HEK293 (cell line): ENCODE measurements around the gene NOL9.

ENCODE experiments used
- CTCF ChIP-seq: fragments of 450-650 bp; formaldehyde crosslinking; IDR thresholded peaks from 2 replicates; pipeline ENCODE4 v1.5.1; 2016; ENCODE audit warnings: missing biosample characterization, missing genetic modification characterization
- HOXA7 ChIP-seq: sonication (generic); formaldehyde crosslinking; IDR thresholded peaks from 2 replicates; pipeline ENCODE4 v1.8.1; 2022; ENCODE audit warnings: missing genetic modification reagents, borderline replicate concordance
- YY1 ChIP-seq: fragments of 450-650 bp; formaldehyde crosslinking; IDR thresholded peaks from 2 replicates; pipeline ENCODE4 v1.5.1; 2018; ENCODE audit warnings: missing biosample characterization, missing genetic modification characterization
- ZBTB11 ChIP-seq: fragments of 450-650 bp; formaldehyde crosslinking; conservative IDR thresholded peaks from 2 replicates; pipeline ENCODE4 v1.5.1; 2016; ENCODE audit warnings: low read depth, missing biosample characterization, missing genetic modification characterization
- ZNF10 ChIP-seq: fragments of 450-650 bp; formaldehyde crosslinking; IDR thresholded peaks from 2 replicates; pipeline ENCODE4 v1.5.1; 2017; ENCODE audit warnings: missing biosample characterization, missing genetic modification characterization
- ZNF112 ChIP-seq: fragments of 450-650 bp; formaldehyde crosslinking; IDR thresholded peaks from 2 replicates; pipeline ENCODE4 v1.5.0; 2017; ENCODE audit warnings: missing biosample characterization, missing genetic modification characterization
- ZNF155 ChIP-seq: fragments of 450-650 bp; formaldehyde crosslinking; IDR thresholded peaks from 2 replicates; pipeline ENCODE4 v1.5.1; 2016; ENCODE audit warnings: missing biosample characterization, missing genetic modification characterization
- ZNF214 ChIP-seq: fragments of 450-650 bp; formaldehyde crosslinking; IDR thresholded peaks from 2 replicates; pipeline ENCODE4 v1.5.1; 2017; ENCODE audit warnings: missing biosample characterization, mild to moderate bottlenecking, missing genetic modification characterization, borderline replicate concordance
- ZNF488 ChIP-seq: fragments of 450-650 bp; formaldehyde crosslinking; IDR thresholded peaks from 2 replicates; pipeline ENCODE4 v1.5.1; 2016; ENCODE audit warnings: missing biosample characterization, missing genetic modification characterization
- ZNF623 ChIP-seq: fragments of 450-650 bp; formaldehyde crosslinking; IDR thresholded peaks from 2 replicates; pipeline ENCODE4 v1.5.1; 2016; ENCODE audit warnings: missing biosample characterization, missing genetic modification characterization
- TF ChIP-seq, protein P1 (sequence below): fragments of 450-650 bp; formaldehyde crosslinking; IDR thresholded peaks from 2 replicates; pipeline ENCODE4 v1.5.1; 2016; ENCODE audit warnings: missing biosample characterization, missing genetic modification characterization, low read depth
- TF ChIP-seq, protein P2 (sequence below): fragments of 450-650 bp; formaldehyde crosslinking; IDR thresholded peaks from 2 replicates; pipeline ENCODE4 v1.5.1; 2016; ENCODE audit warnings: missing biosample characterization, missing genetic modification characterization

DNA sequence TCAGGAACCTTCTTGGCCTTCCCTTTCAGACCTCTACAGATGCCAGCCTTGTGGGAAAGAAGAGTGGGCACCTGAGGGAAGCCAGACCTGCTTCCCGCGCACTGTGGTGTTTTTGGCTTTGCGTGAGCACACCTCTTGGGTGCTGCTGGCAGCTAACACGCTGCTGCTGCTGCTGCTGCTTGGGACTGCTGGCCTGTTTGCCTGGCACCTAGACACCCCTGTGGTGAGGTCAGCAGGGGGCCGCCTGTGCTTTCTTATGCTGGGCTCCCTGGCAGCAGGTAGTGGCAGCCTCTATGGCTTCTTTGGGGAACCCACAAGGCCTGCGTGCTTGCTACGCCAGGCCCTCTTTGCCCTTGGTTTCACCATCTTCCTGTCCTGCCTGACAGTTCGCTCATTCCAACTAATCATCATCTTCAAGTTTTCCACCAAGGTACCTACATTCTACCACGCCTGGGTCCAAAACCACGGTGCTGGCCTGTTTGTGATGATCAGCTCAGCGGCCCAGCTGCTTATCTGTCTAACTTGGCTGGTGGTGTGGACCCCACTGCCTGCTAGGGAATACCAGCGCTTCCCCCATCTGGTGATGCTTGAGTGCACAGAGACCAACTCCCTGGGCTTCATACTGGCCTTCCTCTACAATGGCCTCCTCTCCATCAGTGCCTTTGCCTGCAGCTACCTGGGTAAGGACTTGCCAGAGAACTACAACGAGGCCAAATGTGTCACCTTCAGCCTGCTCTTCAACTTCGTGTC lies 24.5 kb upstream of the NOL9 start:
- no peak for TF ChIP-seq CTCF (tag by site-specific recombination)
- TF ChIP-seq ZNF214 (tag by site-specific recombination): no peak
- TF ChIP-seq YY1 (tag by site-specific recombination): no peak
- no peak for TF ChIP-seq ZBTB11 (tag by site-specific recombination)
- TF ChIP-seq, protein P1, sequence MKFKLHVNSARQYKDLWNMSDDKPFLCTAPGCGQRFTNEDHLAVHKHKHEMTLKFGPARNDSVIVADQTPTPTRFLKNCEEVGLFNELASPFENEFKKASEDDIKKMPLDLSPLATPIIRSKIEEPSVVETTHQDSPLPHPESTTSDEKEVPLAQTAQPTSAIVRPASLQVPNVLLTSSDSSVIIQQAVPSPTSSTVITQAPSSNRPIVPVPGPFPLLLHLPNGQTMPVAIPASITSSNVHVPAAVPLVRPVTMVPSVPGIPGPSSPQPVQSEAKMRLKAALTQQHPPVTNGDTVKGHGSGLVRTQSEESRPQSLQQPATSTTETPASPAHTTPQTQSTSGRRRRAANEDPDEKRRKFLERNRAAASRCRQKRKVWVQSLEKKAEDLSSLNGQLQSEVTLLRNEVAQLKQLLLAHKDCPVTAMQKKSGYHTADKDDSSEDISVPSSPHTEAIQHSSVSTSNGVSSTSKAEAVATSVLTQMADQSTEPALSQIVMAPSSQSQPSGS (tag by site-specific recombination): no peak
- no peak for TF ChIP-seq HOXA7 (CRISPR knock-in tag)
- TF ChIP-seq ZNF623 (tag by site-specific recombination): no peak
- TF ChIP-seq ZNF488 (tag by site-specific recombination): no peak
- TF ChIP-seq ZNF10 (tag by site-specific recombination): no peak
- TF ChIP-seq ZNF155 (tag by site-specific recombination): no peak
- TF ChIP-seq, protein P2, sequence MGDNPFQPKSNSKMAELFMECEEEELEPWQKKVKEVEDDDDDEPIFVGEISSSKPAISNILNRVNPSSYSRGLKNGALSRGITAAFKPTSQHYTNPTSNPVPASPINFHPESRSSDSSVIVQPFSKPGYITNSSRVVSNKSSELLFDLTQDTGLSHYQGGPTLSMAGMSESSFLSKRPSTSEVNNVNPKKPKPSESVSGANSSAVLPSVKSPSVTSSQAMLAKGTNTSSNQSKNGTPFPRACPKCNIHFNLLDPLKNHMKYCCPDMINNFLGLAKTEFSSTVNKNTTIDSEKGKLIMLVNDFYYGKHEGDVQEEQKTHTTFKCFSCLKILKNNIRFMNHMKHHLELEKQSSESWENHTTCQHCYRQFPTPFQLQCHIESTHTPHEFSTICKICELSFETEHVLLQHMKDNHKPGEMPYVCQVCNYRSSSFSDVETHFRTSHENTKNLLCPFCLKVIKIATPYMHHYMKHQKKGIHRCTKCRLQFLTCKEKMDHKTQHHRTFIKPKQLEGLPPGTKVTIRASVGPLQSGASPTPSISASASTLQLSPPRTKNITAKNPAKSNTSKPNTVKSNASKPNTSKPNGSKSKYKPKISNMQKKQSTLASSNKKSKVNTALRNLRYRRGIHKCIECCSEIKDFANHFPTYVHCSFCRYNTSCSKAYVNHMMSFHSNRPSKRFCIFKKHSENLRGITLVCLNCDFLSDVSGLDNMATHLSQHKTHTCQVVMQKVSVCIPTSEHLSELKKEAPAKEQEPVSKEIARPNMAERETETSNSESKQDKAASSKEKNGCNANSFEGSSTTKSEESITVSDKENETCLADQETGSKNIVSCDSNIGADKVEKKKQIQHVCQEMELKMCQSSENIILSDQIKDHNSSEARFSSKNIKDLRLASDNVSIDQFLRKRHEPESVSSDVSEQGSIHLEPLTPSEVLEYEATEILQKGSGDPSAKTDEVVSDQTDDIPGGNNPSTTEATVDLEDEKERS (tag by site-specific recombination): no peak
- no peak for TF ChIP-seq ZNF112 (tag by site-specific recombination)
